SU-DHL-6 (cell line): ENCODE results near the gene CNBD2.

ENCODE experiments used
- H2AFZ ChIP-seq: fragments of 200-600 bp; sonication (generic); 2 replicates; pipeline ENCODE4 v1.6.1; 2014; ENCODE audit warnings: low read depth, mild to moderate bottlenecking, moderate library complexity, mixed read lengths, antibody characterized with exemption, low read length; ENCODE audit not compliant: severe bottlenecking
- H3F3A ChIP-seq: fragments of 200-600 bp; shearing (Covaris generic); 2 replicates; pipeline ENCODE4 v1.6.0; 2016; ENCODE audit warnings: antibody characterized with exemption, mild to moderate bottlenecking; ENCODE audit not compliant: insufficient read depth
- H3K27ac ChIP-seq: fragments of 200-600 bp; sonication (generic); 2 replicates; pipeline ENCODE4 v1.5.1; 2016; ENCODE audit warnings: low read depth, mild to moderate bottlenecking, low read length, moderate library complexity, mixed read lengths
- H3K27me3 ChIP-seq: fragments of 200-600 bp; sonication (generic), shearing (Covaris generic); 2 replicates; pipeline ENCODE4 v1.6.0; 2014; ENCODE audit warnings: mild to moderate bottlenecking, low read length
- H3K36me3 ChIP-seq: fragments of 200-600 bp; sonication (generic); 2 replicates; pipeline ENCODE4 v1.6.1; 2014; ENCODE audit warnings: mild to moderate bottlenecking, low read length, mixed read lengths
- H3K4me2 ChIP-seq: fragments of 300-600, 200-600 bp; shearing (Covaris generic), sonication (generic); 2 replicates; pipeline ENCODE4 v1.6.0; 2014; ENCODE audit warnings: low read length, low read depth, mild to moderate bottlenecking; ENCODE audit not compliant: poor library complexity, severe bottlenecking
- H3K4me3 ChIP-seq: fragments of 200-600 bp; sonication (generic); 2 replicates; pipeline ENCODE4 v1.5.1; 2014; ENCODE audit warnings: antibody characterized with exemption, low read length, mild to moderate bottlenecking, mixed read lengths; ENCODE audit not compliant: insufficient read depth, poor library complexity, severe bottlenecking
- H3K79me2 ChIP-seq: fragments of 200-600 bp; sonication (generic); 2 replicates; pipeline ENCODE4 v1.6.1; 2014; ENCODE audit warnings: mild to moderate bottlenecking, low read length, moderate library complexity; ENCODE audit not compliant: insufficient read depth
- H3K9ac ChIP-seq: fragments of 200-600 bp; sonication (generic); 2 replicates; pipeline ENCODE4 v1.7.0; 2014; ENCODE audit warnings: mild to moderate bottlenecking, low read length
- H3K9me2 ChIP-seq: fragments of 200-600 bp; sonication (generic); replicated peaks from 2 replicates; pipeline ENCODE4 v1.6.1; 2014; ENCODE audit warnings: low read length; ENCODE audit not compliant: insufficient read depth
- H3K9me3 ChIP-seq: fragments of 200-600 bp; sonication (generic); 2 replicates; pipeline ENCODE4 v1.6.1; 2014; ENCODE audit warnings: low read length, mixed read lengths; ENCODE audit not compliant: insufficient read depth
- H4K20me1 ChIP-seq: fragments of 200-600 bp; sonication (generic); 2 replicates; pipeline ENCODE4 v1.6.1; 2014; ENCODE audit warnings: low read depth, mild to moderate bottlenecking, antibody characterized with exemption, low read length, moderate library complexity, mixed read lengths
- CTCF ChIP-seq: fragments of 200-600 bp; sonication (generic); IDR thresholded peaks from one replicate; pipeline ENCODE4 v1.5.1; 2017; ENCODE audit warnings: antibody characterized with exemption, mild to moderate bottlenecking, low read length, moderate library complexity; ENCODE audit not compliant: insufficient read depth, poor library complexity, severe bottlenecking
- EZH2phosphoT487 ChIP-seq: fragments of 200-600 bp; sonication (generic), shearing (Covaris generic); conservative IDR thresholded peaks from 2 replicates; pipeline ENCODE4 v1.6.1; 2018; ENCODE audit warnings: mild to moderate bottlenecking, antibody characterized with exemption, low read length, moderate library complexity, mixed read lengths

CNBD2 gene

GRCh38 chr20:36028106-36028808 lies 59.9 kb downstream of the CNBD2 start:
- Histone ChIP-seq H2AFZ (no peak overlapping the region), H4K20me1 (no peaks in the 10 kb centered on the region), H3K27ac (no peak overlapping the region), H3K36me3 (no peaks in the 10 kb centered on the region), H3K79me2 (no peaks in the 10 kb centered on the region), H3K27me3 (no peaks in the 10 kb centered on the region), H3F3A (no peaks in the 10 kb centered on the region), H3K9me2 (no peaks in the 10 kb centered on the region), H3K4me3 (no peak overlapping the region), H3K4me2 (no peak overlapping the region), H3K9me3 (no peaks in the 10 kb centered on the region), H3K9ac (no peak overlapping the region)
- no peak for TF ChIP-seq CTCF
- no peak for TF ChIP-seq EZH2phosphoT487

- Histone ChIP-seq H3K9me2 (no peaks in the 10 kb centered on the region), H3K27ac (no peak overlapping the region), H3K36me3 (no peaks in the 10 kb centered on the region), H3K4me2 (no peak overlapping the region), H3K79me2 (no peaks in the 10 kb centered on the region), H3K27me3 (no peaks in the 10 kb centered on the region), H3K9me3 (no peaks in the 10 kb centered on the region), H3F3A (no peaks in the 10 kb centered on the region), H4K20me1 (no peaks in the 10 kb centered on the region), H3K4me3 (no peak overlapping the region), H2AFZ (no peak overlapping the region), H3K9ac (no peak overlapping the region)
- no peak for TF ChIP-seq CTCF
- TF ChIP-seq EZH2phosphoT487: no peak
Measured at GRCh38 chr20:36030149-36030548, 61.8 kb downstream of the CNBD2 start.

GRCh38 chr20:36031806-36032205 lies 63.4 kb downstream of the CNBD2 start:
- H3K4me3 ChIP-seq: no peak overlapping the region
- H3K9ac ChIP-seq: no peak overlapping the region
- no peaks in the 10 kb centered on the region for H4K20me1 ChIP-seq
- no peak overlapping the region for H3K4me2 ChIP-seq
- H3F3A ChIP-seq: no peaks in the 10 kb centered on the region
- H3K79me2 ChIP-seq: no peaks in the 10 kb centered on the region
- no peaks in the 10 kb centered on the region for H3K27me3 ChIP-seq
- no peak overlapping the region for H3K27ac ChIP-seq
- no peak overlapping the region for H2AFZ ChIP-seq
- no peaks in the 10 kb centered on the region for H3K9me3 ChIP-seq
- H3K36me3 ChIP-seq: no peaks in the 10 kb centered on the region
- TF ChIP-seq CTCF (no peak), EZH2phosphoT487 (no peak)
- H3K9me2 ChIP-seq: no peaks in the 10 kb centered on the region
